GM21515 (cell line): ENCODE measurements around the gene CCNT1.
"Not testable (repeated sequence)": the region's sequence is repeated elsewhere in the genome, so short reads cannot be mapped to it uniquely, and the experiment has no call there.

ENCODE experiments used
- ATAC-seq: cut with Tn5 transposase; IDR thresholded peaks from one replicate; pipeline ENCODE4 v1.9.1; 2021; ENCODE audit not compliant: unreplicated experiment

Gene CCNT1

GRCh38 chr12:48641752-48642555 is 74.6 kb downstream of the CCNT1 start:
- ATAC-seq: not testable (repeated sequence)

- no peak for ATAC-seq
Measured at GRCh38 chr12:48640854-48641253, 75.7 kb downstream of the CCNT1 start.

GRCh38 chr12:48640428-48640827 is 76.1 kb downstream of the CCNT1 start:
- no peak for ATAC-seq
